ENCODE measurements around the gene FOXG1. TPM values are rescaled to one million over a fixed set of nuclear protein-coding genes. Genes with fewer than 3 reads are reported as not detected.

The FOXG1 gene
- 0.11 TPM in 1 of 2 replicates, not detected in the other for total RNA-seq
- polyA plus RNA-seq: 0.15 TPM in 1 of 2 replicates, not detected in the other

DNA sequence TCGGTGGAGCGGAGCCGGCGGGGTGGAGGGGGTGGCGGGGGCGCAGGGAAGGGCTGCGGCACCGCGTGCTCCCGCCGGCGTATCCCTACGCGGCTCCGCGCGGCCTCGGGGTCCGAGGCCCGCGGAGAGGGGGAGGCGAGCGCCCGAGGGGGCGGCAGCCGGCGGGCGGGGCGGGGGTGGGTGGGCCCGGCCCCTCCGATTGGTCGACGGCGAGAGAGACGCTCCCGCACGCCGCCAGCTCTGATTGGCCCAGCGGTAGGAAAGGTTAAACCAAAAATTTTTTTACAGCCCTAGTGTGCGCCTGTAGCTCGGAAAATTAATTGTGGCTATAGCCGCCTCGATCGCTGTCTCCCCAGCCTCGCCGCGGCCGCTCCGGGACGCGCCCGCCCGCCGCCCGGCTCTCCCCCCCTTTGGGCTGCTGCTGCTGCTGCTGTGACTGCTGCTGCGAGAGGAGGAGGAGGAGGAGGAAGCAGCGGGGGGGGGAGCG is at the start of gene FOXG1:
Gene FOXG1 (plus strand): TSS at position 319 of the 487 bp plus-strand sequence. CDS start 493 bp downstream, outside the sequence.
- Histone ChIP-seq H3K4me3 (peak within 1 kb of the TSS; percentile 28), H3K27ac (no peak within 1 kb of the TSS), H3K9me3 (ENCODE audit: low read depth) (no peaks in the 10 kb centered on the region), H3K4me1 (ENCODE audit: low read depth) (no peaks in the 10 kb centered on the region), H3K36me3 (no peaks in the 10 kb centered on the region), H3K27me3 (peaks cover 100% of the 10 kb centered on the region)
- TF ChIP-seq, protein P1, sequence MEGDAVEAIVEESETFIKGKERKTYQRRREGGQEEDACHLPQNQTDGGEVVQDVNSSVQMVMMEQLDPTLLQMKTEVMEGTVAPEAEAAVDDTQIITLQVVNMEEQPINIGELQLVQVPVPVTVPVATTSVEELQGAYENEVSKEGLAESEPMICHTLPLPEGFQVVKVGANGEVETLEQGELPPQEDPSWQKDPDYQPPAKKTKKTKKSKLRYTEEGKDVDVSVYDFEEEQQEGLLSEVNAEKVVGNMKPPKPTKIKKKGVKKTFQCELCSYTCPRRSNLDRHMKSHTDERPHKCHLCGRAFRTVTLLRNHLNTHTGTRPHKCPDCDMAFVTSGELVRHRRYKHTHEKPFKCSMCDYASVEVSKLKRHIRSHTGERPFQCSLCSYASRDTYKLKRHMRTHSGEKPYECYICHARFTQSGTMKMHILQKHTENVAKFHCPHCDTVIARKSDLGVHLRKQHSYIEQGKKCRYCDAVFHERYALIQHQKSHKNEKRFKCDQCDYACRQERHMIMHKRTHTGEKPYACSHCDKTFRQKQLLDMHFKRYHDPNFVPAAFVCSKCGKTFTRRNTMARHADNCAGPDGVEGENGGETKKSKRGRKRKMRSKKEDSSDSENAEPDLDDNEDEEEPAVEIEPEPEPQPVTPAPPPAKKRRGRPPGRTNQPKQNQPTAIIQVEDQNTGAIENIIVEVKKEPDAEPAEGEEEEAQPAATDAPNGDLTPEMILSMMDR (IDR thresholded peaks at IDR 0.05; ENCODE audit: low read depth, low read length): no peak
- DNase-seq (ENCODE audit: low read depth in 1 of 2, low spot score in 1 of 2): peak; percentile 34 to 56

DNA sequence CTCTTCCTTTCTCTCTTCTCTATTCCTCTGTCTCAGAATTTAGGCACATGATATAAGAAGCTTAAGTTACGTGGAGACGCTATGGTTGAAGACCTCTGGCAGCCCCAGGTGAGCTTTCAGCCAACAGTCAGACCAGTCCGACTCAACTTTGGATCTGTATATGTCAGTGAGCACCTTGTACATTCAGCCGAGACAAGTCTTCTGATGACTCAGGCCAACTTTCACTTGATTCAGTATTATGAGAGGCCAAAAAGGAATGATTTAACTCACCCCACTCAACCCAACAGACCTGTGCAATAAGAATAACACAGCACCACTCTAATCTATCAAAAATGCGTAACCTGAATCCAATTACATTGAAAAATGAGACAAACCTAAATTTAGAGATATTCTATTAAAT is 47.5 kb upstream of the FOXG1 start:
- Histone ChIP-seq H3K36me3 (no peaks in the 10 kb centered on the region), H3K27me3 (no peaks in the 10 kb centered on the region), H3K4me3 (no peak overlapping the region), H3K27ac (no peak overlapping the region), H3K9me3 (ENCODE audit: low read depth) (no peaks in the 10 kb centered on the region), H3K4me1 (ENCODE audit: low read depth) (no peaks in the 10 kb centered on the region)
- TF ChIP-seq, protein P1 (IDR thresholded peaks at IDR 0.05; ENCODE audit: low read depth, low read length): no peak
- no peak for DNase-seq (ENCODE audit: low read depth in 1 of 2, low spot score in 1 of 2)

DNA sequence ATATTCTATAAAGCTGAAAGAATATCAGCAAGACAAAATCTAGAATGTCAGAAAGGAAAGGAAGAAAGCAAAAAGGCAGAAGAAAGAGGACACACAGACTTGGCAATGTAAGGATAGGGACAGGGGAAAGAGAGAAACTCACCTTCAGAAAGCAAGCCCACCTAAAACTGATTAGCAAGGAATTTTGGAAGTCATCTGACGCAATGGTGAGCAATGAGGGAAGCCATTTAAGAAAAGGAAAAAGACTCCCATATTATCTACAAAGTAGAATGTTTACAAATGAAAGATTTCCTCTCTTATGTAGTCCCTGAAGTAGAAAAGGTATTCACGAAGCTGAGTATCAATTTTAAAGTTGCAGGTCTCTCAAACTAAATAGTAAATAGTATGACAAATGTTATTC is 35.2 kb upstream of the FOXG1 start:
- Histone ChIP-seq H3K27ac (no peak overlapping the region), H3K27me3 (no peaks in the 10 kb centered on the region), H3K36me3 (no peaks in the 10 kb centered on the region), H3K9me3 (ENCODE audit: low read depth) (no peaks in the 10 kb centered on the region), H3K4me3 (no peak overlapping the region), H3K4me1 (ENCODE audit: low read depth) (no peaks in the 10 kb centered on the region)
- TF ChIP-seq, protein P1 (IDR thresholded peaks at IDR 0.05; ENCODE audit: low read depth, low read length): no peak
- DNase-seq (ENCODE audit: low read depth in 1 of 2, low spot score in 1 of 2): no peak

DNA sequence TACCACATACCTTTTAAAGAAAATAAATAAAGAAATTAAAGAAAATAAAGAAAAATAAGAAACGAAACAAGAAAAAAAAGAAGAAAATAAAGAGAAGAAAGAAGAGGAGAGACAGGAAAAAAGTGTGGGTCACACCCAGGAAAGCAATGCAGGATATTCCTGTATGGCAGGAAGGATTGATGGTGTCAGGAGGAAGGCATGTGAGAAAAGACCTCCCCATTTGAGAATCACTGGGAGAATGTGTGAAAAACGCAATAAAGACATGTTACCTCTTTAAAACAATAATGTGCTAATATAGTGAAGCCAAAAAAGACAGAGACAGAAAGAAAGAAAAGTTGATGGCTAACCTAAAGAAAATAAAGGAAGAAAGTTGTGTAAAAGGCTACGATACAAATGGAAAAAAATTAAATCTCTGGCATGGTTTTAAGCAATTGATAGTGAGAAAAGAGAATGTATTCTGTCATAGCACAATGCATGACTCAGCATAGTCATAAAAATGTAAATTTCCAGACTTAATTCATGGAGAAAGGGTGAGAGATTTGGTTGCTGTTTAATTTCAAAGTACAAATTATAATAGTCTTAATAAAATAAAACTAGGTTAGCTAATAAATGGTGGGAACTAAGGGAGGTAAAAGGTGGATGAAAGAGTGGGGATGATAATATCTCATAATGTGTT is 24.3 kb upstream of the FOXG1 start:
- H3K9me3 ChIP-seq (ENCODE audit: low read depth): no peaks in the 10 kb centered on the region
- no peaks in the 10 kb centered on the region for H3K4me1 ChIP-seq (ENCODE audit: low read depth)
- H3K36me3 ChIP-seq: no peaks in the 10 kb centered on the region
- no peak for DNase-seq (ENCODE audit: low read depth in 1 of 2, low spot score in 1 of 2)
- H3K27me3 ChIP-seq: no peaks in the 10 kb centered on the region
- no peak overlapping the region for H3K4me3 ChIP-seq
- H3K27ac ChIP-seq: no peak overlapping the region
- TF ChIP-seq, protein P1 (IDR thresholded peaks at IDR 0.05; ENCODE audit: low read depth, low read length): no peak

DNA sequence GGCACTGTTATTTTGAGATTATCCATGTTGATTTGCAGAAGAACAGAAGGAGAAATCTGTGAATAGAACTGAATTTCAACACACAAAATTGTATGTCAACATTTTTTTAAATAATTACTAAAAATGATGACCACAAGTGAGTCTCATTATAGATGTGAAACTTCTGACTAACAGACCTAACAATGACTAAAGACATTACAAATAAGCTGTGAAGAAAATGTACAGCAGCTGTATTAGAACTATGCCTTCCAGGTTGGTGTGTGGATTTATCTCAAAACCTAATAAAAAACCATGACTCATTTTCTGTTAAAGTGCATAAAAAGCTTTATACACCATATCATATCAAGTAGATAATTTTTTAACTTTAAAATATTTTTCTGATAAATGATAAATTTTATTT is 22.5 kb upstream of the FOXG1 start:
- no peak for DNase-seq (ENCODE audit: low read depth in 1 of 2, low spot score in 1 of 2)
- Histone ChIP-seq H3K9me3 (ENCODE audit: low read depth) (no peaks in the 10 kb centered on the region), H3K36me3 (no peaks in the 10 kb centered on the region), H3K4me1 (ENCODE audit: low read depth) (no peaks in the 10 kb centered on the region), H3K4me3 (no peak overlapping the region), H3K27ac (no peak overlapping the region), H3K27me3 (no peaks in the 10 kb centered on the region)
- TF ChIP-seq, protein P1 (IDR thresholded peaks at IDR 0.05; ENCODE audit: low read depth, low read length): no peak

Data from cardiac muscle cell (in vitro differentiated cells and primary cell).